Prostate gland (tissue), 2 donors: Measurements from ENCODE around the gene LPIN3.

ENCODE experiments used
- CTCF ChIP-seq, 4 experiments: fragments of 200-600 bp in 2 of 4; fragments of 450-650 bp in 2 of 4; sonication (generic) in 2 of 4; IDR thresholded peaks; 1 replicate in 3 of 4; 2 replicates in 1 of 4; pipeline ENCODE4 v1.5.1; 2016 to 2019; ENCODE audit warnings: antibody characterized with exemption in 4 of 4, mild to moderate bottlenecking in 2 of 4, moderate library complexity in 2 of 4
- POLR2A ChIP-seq: fragments of 450-650 bp; IDR thresholded peaks from one replicate; pipeline ENCODE4 v1.6.1; 2016; ENCODE audit warnings: antibody characterized with exemption, mild to moderate bottlenecking

GRCh38 chr20:41316602-41317545 lies 23.7 kb upstream of the LPIN3 start:
- TF ChIP-seq POLR2A (no peak), CTCF (IDR thresholded peaks at IDR 0.05) (no peak)
